Stimulated activated CD4-positive, alpha-beta T cell treated with anti-CD3 and anti-CD28 coated beads, Interleukin-1b, Interleukin-23, amount 100 ng/mL, for 48 hours (primary cell): ENCODE results near the gene TMPRSS7.
"Not testable (repeated sequence)": the region's sequence is repeated elsewhere in the genome, so short reads cannot be mapped to it uniquely, and the experiment has no call there.

ENCODE experiments used
- DNase-seq: peaks from one replicate; pipeline ENCODE4 v3.0.0-alpha.2; 2020

Gene TMPRSS7

DNA sequence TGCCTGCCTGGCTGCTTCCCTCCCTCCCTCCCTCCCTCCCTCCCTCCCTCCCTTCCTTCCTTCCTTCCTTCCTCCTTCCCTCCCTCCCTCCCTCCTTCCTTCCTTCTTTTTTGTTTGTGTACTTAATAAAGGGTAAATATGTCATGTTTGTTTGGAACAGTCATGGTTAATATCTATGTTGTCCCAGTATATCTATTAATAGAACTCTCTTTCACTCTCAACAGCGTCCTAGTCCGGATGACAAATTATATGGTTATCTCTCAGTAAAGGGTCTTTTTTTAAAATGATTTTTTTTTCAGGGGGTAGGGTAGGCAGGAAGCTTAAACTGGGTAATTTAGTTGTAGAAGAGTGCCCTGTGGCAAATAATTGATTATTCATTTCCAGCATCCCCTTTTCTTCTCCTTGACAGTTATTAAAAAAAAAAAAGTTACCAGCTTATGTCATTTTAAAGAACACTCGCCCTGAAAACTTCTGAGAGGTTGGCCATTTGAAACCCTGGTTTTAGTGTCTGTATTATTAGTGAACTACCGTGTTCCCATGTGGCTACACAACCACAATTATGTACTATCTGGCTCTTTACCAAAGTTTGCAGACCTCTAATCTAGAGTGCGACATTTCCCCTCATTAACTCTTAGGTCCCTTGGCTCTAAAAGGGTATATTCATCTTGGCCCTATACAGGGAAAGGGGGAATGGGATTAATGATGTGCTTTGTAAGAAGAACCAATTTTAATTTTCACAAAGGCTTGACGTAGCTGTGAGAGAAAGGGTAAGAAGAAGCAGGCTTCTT, 22.1 kb upstream of the TMPRSS7 start:
- DNase-seq, result no peak

DNA sequence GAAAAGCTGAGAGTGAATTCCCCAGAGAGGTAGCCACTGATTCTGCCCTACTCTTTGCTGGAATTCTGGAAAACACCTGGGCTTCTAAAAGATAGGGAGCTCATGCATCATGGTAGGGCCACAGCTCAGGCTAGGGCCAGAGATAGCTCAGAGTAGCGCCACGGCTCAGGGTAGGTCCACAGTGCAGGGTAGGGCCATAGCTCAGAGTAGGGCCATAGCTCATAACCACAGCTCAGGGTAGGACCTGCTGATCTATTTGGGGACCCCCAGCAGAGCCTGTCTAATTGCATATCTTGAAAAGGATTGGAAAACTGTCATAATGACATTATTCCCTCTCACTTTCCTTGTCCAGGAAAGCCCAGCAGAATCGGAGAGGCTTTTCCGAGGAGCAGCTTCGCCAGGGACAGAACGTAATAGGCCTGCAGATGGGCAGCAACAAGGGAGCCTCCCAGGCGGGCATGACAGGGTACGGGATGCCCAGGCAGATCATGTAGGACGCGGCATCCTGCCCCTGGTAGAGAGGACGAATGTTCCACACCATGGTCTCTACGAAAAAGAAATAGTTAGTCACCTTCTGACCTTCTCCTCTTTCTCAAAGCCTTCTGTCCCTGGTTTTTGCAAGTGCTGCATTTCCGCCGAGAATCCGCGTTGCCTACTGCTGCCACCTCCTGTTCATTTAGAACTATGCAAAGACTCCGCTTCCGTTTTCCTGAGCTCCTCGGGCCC, 21.3 kb upstream of the TMPRSS7 start:
- peak; percentile 69 for DNase-seq

DNA sequence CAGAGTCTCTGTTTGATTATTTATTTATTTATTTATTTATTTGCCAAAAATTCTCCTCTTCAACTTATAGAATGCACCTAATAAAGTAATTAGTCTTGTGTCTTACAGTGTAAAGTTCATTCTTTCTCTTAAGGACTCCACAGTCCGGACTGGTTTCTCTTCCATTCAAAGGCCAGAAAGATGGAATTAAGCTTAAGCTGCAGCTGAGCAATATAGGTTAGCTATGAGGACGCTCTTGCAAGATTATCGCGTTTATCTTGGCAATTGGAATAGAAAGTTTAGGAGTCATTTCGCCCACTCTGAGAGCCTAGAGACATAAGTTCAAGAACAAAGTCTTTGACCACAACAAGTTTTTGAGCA, 20.8 kb upstream of the TMPRSS7 start:
- DNase-seq, result no peak

DNA sequence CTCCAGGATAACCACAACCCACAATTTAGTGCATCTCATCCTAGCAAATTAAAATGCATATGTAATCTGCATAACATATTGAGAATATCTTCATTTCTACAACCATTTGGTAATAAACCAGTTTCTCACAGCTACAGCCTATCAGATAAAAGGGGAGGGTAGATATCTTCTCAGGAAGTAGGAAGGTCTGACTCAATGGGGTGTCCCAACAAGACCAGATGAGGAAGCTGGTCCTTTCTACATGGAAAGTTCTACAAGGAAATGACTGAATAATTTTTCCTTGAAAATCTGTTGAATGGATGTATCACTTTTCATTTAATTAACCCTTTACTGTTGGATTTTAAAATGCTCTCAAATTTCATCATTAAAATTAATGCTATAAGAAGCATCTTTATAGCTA, 17.4 kb upstream of the TMPRSS7 start:
- DNase-seq, result no peak

DNA sequence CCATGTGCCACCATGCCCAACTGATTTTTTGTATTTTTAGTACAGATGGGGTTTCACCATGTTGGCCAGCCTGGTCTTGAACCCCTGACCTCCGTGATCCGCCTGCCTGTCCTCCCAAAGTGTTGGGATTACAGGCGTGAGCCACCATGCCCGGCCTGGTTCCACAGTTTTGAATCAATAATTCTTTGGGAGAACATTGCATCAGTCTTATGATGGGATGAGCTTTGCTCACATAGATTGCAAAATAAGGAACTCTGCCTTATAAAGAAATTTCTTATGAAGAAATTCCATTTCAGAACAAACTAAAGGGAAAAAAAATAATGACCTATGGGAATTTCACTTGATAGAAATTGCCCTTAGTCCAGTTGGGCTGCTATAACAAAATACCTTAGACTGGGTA, 15.8 kb upstream of the TMPRSS7 start:
- DNase-seq, result no peak

DNA sequence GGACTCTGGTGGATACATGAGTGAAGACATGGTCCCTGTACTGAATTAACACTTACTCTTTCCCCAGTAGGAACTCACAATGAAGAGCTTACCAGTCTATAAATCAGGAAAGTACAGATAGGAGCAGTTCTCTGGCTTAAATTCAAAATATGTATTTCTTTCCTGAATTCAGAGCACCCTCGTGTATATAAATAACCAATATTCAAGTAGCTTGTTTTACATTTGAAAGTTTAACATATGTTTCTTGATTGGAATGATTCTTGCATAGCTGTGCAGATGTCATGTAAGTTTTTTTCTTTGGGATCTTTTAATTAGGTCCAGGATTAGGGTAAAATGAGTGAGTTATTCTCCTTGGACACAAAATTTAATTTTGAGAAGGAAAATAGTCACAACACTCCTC, 14.8 kb upstream of the TMPRSS7 start:
- no peak for DNase-seq

DNA sequence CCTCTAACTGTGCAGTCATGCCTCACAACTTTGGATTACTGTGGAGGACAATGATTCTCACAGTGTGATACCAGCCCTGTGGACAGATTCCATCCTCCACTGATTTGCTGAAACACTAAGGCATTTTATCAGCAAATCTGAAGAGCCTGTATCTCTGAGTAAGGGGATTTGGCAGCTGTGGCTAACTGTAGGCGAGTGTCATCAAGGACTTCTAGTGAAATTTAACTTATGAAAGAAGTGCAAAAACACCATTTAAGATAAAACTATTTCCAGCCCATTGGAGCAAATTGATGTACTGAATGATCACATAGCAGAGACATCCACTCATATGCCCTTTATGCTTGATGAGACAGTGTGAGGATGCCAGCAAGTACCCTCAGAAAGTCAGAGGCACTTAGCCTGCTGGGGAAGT, 13.9 kb upstream of the TMPRSS7 start:
- no peak for DNase-seq

DNA sequence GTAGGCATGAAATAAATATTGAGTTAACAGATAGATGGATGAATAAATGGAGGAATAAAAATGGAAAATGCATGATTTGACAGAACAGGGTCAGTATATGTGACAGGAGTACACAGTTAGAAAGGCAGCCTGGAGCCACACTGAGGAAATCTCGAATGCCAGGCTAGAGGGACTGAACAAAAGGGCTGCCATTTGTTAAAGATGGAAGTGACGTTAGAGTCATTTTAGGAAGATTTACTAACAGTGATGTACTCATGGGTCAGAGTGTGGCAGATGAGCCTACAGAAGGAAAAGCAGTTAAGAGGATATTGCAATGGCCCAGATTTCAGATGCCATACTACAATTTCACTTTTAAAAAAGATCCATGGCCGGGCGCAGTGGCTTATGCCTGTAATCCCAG, 7.4 kb upstream of the TMPRSS7 start:
- no peak for DNase-seq

DNA sequence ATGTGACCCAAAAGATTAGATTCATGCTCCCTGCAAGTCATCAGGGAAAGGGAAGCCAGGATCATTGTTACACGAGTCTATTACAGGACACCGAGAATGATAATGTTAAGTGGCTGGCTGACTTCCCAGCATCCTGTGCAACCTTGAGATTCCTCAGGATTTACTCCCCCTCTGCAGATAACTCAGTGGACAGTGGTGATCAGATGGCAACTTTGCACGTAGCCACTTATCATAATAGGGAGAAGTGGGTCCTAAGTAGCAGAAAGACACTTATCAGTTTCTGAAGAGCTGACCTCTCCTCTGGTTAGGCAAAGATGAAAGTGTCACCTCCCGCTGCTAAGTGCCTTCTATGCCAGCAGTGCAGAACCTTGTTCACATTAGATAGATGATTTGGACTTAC, 6.7 kb upstream of the TMPRSS7 start:
- DNase-seq, result no peak

DNA sequence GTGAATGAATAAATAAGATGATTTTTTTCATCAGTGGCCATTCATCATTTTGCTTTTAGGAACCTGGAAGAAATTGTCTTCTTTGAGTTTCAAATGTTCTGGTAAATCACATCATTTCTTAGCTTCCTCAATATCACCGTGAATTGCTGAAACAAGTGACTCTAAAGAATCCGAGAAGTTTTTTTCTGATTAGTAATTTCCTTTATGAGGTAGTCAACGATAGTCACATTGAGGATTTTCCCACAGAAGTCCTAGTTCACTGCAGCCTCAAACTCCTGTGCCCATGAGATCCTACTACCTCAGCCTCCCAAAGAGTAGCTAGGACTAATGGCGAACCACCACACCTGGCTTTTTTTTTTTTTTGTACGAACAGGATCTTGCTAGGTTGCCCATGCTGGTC, 3.6 kb upstream of the TMPRSS7 start:
- no peak for DNase-seq

DNA sequence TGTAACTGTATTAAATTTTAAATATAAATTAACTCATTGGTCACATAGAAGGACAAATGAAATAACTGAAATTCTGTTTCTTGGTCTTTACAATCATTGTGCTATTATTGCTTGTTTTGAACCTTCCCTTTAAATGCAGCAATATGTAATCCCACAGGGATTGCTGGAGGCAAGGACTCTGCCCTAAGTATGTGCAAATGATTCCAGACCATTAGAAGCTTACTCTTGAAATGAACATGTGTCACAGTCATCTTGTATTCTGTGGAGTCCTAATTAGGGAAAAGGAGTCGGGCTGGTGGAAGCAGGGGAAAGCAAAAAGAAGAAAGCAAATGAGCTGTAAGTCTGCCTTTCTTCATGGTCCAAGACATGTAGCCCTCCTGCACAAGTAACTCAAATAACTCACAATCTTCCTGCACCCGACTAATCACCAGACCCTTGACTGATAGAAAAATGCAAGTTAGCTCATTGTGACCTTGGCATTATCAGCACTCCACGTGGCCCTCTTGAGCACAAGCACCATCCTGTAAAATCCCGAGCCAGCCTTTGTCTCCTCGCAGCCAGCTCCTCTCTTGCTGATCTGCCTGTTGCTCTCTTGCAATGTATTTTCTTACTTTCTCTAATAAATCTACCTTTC, 2.3 kb upstream of the TMPRSS7 start:
- no peak for DNase-seq

DNA sequence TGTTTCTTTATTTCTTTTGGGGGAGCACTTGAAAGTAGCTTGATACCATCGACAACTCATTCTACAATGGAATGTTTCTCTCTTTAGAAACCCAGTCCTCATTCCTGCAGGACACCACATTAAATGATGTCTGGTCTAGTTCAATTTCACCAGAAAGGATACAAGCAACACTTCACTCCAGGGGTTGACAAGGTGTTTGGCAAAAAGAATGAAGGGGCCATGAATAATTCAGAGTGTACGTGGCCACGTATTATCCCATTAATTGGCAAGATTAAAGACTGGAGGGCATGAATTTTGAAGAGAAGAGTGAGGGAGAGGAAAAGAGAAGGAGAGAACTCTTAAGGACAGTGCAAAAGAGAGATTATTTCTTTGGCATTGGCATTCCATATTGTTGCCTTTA, 705 bp downstream of the TMPRSS7 start:
- DNase-seq, result no peak

DNA sequence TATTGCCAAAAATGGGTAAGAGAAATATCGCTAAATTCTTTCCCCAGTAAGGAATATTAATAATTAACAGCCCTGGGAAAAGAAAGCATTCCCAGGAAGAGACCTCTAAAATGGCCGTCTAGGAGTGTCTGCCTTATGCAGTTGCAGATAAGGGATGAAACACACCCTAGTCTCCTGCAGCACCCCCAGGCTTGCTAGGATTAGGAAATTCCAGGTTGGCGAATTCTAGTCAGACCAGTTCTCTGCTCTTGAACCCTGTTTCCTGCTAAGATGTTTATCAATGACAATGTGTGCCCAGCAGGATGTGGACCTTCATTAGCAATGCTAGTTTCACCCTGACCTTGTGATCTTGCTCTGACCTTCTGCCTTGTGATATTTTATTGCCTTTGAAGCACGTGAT, 2.7 kb downstream of the TMPRSS7 start:
- not testable (repeated sequence) for DNase-seq

DNA sequence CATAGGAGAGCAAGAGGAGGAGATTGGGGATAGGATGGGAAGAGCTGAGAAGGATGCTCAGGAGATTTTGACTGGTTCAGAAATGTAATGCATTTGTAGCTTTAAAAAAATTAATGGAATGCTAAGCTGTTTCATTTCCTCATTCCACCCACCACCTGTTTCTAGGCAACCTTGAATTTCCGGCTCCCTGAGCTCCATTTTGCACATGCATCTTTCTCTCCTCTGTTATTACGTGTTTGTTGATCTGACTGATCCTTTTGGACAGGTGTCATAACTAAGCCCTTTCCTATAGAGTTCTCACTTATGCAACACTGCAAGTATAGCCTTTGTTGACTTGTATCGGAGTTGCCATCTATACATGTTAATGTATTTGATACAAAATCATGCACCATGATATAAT, 4.3 kb downstream of the TMPRSS7 start:
- DNase-seq, result no peak

DNA sequence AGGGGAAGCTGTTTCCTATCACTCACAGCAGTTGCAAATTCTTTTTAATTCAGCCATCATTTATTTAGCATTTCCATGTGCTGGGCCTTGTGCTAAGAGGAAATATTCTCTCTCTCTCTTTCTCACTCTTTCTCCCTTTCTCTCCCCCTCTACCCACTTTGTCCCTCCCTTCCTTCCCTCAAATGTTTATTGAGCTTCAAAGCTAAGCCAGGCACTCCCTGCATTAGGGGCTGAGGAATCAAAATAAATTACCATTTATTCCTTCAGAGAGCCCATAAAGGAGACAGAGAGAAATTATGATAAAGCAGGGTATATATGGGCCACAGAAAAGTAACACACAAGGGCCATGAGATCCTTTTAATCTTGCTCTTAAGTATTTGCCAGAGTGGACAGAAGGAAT, 6.8 kb downstream of the TMPRSS7 start:
- DNase-seq, result no peak

DNA sequence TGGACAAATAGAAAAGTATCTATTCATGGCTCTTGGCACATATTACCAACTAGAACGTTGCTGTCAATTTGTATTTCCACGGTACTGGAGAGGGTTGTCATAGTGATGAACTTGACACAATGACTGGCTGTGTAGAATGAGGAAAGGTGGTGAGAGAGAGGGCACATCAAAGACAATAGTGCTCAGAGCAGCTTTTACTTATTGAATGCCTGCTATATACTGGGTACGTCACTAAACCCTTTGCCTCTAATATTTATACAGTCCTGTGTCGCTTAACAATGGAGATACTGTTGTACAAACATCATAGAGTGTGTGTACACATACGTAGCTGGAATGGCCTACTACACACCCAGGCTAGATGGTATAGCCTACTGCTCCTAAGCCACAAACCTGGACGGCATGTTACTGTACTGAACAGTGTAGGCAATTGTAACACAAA, 8.3 kb downstream of the TMPRSS7 start:
- DNase-seq, result no peak

DNA sequence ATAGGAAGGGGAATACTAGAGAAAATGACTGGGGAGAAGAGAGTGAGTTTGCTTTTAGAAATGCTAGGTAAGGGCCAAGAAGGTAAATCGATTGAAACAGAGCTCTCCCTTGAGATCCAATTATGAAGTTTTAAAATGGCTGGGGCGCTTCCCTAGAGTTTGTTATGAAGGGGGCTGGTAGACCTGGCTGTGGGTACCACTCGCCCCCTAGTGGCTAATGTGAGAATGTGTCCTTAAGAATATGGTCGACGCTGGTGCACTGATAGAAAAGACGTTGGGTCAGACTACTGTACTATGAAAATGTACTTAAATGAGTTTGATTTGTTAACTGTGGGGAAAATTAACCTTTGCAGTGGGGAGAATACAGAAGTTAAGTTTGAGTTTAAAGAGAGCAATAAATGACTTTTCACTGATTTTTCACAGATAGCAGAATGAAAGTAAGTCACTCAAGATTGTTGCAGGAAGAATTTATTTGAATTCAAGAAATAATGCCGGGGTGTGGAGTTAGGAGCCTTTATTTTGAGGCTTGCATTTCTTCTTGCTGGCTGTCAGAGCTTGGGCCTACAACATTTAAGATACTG, 9.2 kb downstream of the TMPRSS7 start:
- peak; percentile 51 for DNase-seq

DNA sequence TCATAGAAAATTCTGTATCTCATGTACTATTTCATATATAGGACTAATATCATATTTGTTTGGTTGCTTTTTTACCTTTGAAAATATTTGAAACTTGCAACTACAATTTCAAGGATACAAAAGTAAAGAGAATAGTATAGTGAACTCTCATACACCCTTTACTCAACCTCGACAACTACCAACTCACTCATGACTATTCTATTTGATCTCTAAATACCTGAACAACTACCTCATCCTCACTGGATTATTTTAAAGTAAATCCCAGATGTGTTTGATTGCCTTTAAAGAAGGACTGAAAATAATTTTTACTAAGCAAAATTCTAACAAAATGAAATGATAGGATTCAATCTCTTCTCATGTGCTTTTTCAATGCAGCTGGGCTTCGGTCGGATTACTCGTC, 12.1 kb downstream of the TMPRSS7 start:
- DNase-seq, result no peak

DNA sequence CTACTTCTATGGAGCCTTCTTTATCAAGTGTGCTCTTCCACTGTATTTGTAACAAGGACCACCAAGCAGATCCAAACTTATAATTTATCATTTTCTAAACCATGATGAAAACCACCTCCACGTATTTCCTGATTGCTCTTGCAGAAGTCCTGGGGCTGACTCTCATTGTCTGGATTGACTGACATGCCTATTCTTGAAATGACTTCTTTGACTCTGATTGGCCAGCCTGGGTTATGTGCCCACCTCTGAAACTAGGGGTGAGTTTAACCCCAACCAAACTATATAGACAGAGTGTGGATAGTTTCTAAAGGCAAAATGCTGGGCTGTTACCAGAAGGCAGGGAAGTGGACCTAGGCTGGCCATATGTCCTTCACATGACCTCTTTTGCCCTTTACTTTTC, 12.7 kb downstream of the TMPRSS7 start:
- DNase-seq, result no peak

DNA sequence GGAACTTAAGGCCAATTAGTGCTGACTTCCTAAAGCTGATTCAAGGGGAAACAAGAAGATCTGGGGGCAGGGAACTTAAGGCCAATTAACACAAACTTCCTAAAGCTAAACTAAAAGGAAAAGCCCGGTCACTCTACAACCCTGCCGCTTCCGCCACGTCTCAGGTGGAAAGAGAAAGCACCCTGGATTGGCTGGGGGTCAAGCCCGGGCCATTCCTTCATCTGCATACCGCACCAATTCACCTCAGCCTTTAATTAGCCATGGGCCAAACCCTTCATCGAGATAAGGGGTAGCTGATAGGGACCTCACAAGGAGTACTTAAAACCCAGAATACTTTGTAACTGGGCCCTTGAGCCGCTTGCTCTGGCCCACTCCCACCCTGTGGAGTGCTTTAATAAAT, 14.4 kb downstream of the TMPRSS7 start:
- DNase-seq, result no peak

DNA sequence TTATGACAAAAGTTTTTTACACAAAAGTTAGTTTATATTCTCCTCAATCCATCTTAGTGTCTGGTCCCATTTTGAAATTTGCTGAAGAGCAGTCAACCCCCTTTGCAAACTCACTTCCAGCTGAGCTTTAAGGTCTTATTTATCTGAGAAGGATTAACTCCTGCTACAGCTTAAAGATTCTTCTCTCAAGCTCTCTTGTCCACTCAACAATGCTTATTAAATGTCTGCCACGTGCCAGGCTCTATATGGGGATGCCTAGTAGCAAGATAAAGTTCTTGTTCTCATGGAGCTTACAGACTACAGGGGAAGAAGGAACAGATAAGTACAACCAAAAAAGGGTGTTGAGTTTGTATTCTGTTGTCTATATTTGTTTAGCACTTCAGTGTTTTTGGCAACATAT, 18.7 kb downstream of the TMPRSS7 start:
- no peak for DNase-seq

DNA sequence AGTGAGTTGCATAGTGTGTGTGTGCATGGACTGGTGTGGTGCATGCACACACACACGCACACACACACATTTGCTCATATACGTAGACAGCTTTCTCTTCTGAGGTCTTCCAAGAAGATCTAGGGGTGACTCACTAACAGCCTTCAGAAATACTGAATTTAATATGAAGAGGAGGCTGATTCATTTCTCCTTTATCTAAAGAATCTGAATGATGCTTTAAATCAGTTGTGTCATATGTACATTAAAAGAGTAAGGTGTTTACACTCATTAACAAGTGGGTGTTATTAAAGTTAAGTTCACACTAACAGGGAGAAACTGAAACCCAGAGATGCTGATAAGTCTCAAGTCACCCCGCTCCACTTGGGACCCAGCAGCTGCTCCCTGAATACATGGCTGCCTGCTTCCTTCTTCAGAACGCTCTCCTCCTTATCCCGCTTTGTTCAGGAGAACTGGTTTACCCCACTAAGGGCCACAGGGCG, 22.0 kb downstream of the TMPRSS7 start:
- peak; percentile 19 for DNase-seq

DNA sequence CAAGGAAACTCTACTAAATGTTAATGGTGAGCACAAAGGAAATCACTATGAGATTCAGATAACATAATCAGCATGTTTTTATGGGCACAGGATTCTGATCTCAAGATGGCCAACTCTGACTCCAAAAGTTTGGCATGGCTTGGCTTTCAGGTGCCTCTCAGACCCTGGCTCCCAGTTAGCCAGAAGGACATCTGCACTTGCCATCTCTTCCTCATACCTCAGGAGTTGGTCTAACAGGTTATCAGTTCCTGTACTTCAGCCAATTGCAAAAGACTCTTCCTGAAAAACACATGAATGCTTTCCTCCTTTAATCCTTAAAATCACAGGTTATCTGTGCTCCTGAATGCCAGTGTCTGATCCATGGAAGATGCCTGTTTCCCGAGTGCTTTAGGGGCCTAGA, 25.0 kb downstream of the TMPRSS7 start:
- DNase-seq, result no peak

DNA sequence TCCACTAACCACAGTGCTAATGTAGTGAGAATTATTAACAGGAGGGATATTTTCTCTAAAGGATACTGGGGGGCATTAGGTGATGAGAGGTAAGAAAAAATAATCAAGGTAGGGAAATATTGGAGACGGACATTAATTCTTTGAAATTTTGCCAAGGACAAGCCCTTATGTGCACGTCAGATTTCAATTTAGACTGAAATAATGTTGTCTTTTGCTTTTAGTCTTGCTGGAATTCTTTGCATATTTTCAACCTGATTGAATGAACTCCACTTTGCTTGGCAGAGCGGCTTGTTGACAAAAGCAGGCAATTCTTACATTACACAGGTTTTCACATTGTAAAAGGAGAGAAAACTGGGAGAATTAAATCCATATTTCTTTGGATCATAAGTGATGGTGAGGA, 26.6 kb downstream of the TMPRSS7 start:
- DNase-seq, result no peak
